ENCODE measurements around the gene XXYLT1.

Gene XXYLT1

DNA sequence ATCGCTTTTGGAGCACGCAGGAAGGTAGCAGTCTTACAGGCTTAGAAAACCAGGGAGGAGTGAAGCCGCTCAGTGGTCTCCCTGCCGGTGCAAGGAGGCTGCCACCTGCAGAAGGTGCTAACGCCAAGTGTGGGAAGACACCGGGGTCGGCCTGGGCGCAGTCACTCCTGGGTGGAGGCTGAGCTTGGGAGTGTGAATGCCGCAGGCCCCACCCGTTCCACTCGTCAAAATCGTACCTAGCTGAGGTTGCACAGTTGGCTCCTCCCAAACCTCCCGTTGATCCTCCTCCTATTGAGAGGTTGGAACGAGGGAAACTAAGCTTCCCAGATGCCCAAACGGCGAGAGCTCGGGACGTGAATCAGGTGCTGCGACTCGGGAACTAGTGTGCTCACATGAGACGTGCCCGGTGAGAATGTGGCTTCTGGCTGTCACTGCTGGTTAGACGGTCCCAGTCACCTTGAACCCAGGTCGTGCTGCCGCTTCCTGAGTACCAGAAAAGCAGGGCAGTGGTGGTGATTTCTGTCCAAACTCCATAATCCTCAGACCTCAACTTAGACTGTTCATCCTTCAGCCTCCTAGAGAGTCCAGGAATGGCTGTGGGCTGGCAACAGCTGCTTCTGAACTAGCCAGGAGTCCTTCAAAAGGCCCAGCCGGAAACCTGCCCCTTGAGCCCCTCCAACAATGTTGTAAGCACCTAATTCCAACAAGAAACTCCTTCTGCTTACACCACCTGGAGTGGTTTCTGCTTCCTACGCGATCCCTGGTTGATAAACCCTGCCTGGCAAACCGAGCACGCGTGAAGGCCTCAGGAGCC is 156.0 kb downstream of the XXYLT1 start:
- no peaks in the 10 kb centered on the region for H3K36me3 ChIP-seq (ENCODE audit: control insufficient read depth, low read length)
- no peaks in the 10 kb centered on the region for H4K20me1 ChIP-seq (ENCODE audit: control insufficient read depth, insufficient read depth, low read depth, low read length)
- no peaks in the 10 kb centered on the region; the same call in 1 of the 2 replicates for H3F3A ChIP-seq (ENCODE audit: control insufficient read depth, insufficient read depth)
- no peak overlapping the region for H3K27ac ChIP-seq (ENCODE audit: low read depth, low read length)
- no peaks in the 10 kb centered on the region for H3K9me3 ChIP-seq (ENCODE audit: control insufficient read depth, insufficient read depth, low read length)
- H3K9me2 ChIP-seq (replicated peaks; ENCODE audit: control insufficient read depth, low read length), result no peaks in the 10 kb centered on the region
- no peak for TF ChIP-seq EZH2phosphoT487 (IDR thresholded peaks at IDR 0.05; ENCODE audit: borderline replicate concordance, low read length)
- TF ChIP-seq, protein P1, sequence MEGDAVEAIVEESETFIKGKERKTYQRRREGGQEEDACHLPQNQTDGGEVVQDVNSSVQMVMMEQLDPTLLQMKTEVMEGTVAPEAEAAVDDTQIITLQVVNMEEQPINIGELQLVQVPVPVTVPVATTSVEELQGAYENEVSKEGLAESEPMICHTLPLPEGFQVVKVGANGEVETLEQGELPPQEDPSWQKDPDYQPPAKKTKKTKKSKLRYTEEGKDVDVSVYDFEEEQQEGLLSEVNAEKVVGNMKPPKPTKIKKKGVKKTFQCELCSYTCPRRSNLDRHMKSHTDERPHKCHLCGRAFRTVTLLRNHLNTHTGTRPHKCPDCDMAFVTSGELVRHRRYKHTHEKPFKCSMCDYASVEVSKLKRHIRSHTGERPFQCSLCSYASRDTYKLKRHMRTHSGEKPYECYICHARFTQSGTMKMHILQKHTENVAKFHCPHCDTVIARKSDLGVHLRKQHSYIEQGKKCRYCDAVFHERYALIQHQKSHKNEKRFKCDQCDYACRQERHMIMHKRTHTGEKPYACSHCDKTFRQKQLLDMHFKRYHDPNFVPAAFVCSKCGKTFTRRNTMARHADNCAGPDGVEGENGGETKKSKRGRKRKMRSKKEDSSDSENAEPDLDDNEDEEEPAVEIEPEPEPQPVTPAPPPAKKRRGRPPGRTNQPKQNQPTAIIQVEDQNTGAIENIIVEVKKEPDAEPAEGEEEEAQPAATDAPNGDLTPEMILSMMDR (IDR thresholded peaks at IDR 0.05; ENCODE audit: low read depth, low read length, poor library complexity, severe bottlenecking), result no peak
- no peaks in the 10 kb centered on the region for H3K27me3 ChIP-seq (ENCODE audit: control insufficient read depth, low read length)
- no peaks in the 10 kb centered on the region for H3K79me2 ChIP-seq (ENCODE audit: control insufficient read depth, low read length)
- H3K4me3 ChIP-seq (ENCODE audit: low read length), result no peak overlapping the region
- H3K4me2 ChIP-seq (ENCODE audit: low read length), result no peak overlapping the region
- peaks cover 4% of the 10 kb centered on the region for H3K4me1 ChIP-seq (ENCODE audit: control insufficient read depth, low read length)

DNA sequence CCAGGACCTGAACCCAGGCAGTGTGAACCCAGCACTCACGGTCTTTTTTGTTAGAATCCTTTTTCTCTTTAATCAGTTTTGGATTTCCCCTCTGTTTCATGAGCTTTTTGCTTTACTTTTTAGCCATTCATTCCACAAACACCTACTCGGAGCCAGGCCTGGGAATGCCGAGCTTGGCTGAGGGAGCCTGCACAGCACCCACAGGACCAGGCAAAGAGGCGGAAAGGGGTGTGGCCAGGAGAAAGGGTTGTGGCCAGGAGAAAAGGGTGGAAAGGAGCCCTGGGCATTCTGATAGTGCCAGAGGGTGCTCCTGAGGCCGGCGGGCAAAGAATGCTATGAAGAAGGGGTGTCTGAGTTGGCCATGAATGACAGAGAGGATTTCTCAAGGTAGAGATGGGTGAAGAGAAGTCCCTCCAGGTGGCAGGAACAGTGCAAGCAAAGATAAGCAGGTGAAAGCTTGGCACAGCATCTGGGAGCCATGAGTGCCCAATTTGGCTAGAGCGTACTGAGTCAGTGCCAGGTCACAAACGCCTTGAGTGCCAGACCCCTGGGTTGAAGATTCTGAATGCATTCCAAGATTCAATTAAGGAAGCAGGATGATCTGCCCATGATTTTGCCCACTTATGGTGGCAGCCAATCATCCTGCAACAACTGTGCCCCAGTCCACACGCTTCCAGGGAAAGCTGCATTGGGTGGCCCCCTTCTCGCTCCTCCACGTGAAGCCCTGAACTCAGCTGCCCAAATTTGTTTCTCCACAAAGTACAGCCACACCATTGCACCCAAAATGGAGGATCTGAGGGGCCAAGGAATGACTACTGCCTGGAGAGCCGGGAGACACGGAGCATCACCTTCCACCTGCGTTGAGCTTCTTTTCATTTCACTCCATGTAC is 157.2 kb downstream of the XXYLT1 start:
- no peak overlapping the region for H3K27ac ChIP-seq (ENCODE audit: low read depth, low read length)
- no peaks in the 10 kb centered on the region for H3K36me3 ChIP-seq (ENCODE audit: control insufficient read depth, low read length)
- no peaks in the 10 kb centered on the region for H3K9me3 ChIP-seq (ENCODE audit: control insufficient read depth, insufficient read depth, low read length)
- no peak overlapping the region for H3K4me3 ChIP-seq (ENCODE audit: low read length)
- TF ChIP-seq, protein P1 (IDR thresholded peaks at IDR 0.05; ENCODE audit: low read depth, low read length, poor library complexity, severe bottlenecking), result no peak
- no peak for TF ChIP-seq EZH2phosphoT487 (IDR thresholded peaks at IDR 0.05; ENCODE audit: borderline replicate concordance, low read length)
- H3K79me2 ChIP-seq (ENCODE audit: control insufficient read depth, low read length), result no peaks in the 10 kb centered on the region
- no peak overlapping the region for H3K4me2 ChIP-seq (ENCODE audit: low read length)
- H3K4me1 ChIP-seq (ENCODE audit: control insufficient read depth, low read length), result peaks cover 4% of the 10 kb centered on the region
- H3K9me2 ChIP-seq (replicated peaks; ENCODE audit: control insufficient read depth, low read length), result no peaks in the 10 kb centered on the region
- H4K20me1 ChIP-seq (ENCODE audit: control insufficient read depth, insufficient read depth, low read depth, low read length), result no peaks in the 10 kb centered on the region
- no peaks in the 10 kb centered on the region for H3K27me3 ChIP-seq (ENCODE audit: control insufficient read depth, low read length)
- H3F3A ChIP-seq (ENCODE audit: control insufficient read depth, insufficient read depth), result no peaks in the 10 kb centered on the region; the same call in none of the 2 replicates

DNA sequence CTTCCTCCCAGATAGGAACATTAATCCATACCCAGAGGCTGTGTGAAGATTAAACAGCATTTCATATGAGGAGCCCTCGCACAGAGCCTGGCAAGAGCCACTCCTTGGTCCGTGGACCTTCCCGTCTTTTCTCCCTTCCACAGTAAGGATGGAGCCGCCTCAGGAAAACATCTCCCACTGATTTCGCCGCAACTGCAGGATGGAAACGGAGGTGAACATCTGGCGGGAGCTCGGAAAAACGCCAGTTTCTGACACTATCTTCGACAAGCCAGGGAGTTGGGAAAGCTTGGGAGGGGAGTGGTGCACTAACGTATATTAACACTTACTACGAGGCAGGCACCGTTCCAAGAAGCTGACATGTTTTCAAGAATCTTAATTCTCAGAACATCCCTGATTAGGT is 157.9 kb downstream of the XXYLT1 start:
- H3K27ac ChIP-seq (ENCODE audit: low read depth, low read length), result no peak overlapping the region
- peaks cover 2% of the 10 kb centered on the region for H3K4me1 ChIP-seq (ENCODE audit: control insufficient read depth, low read length)
- no peaks in the 10 kb centered on the region for H3K9me3 ChIP-seq (ENCODE audit: control insufficient read depth, insufficient read depth, low read length)
- H3F3A ChIP-seq (ENCODE audit: control insufficient read depth, insufficient read depth), result peaks cover 4% of the 10 kb centered on the region
- no peak overlapping the region for H3K4me3 ChIP-seq (ENCODE audit: low read length)
- no peaks in the 10 kb centered on the region for H3K9me2 ChIP-seq (replicated peaks; ENCODE audit: control insufficient read depth, low read length)
- no peaks in the 10 kb centered on the region for H3K36me3 ChIP-seq (ENCODE audit: control insufficient read depth, low read length)
- no peak overlapping the region for H3K4me2 ChIP-seq (ENCODE audit: low read length)
- TF ChIP-seq EZH2phosphoT487 (IDR thresholded peaks at IDR 0.05; ENCODE audit: borderline replicate concordance, low read length), result no peak
- TF ChIP-seq, protein P1 (IDR thresholded peaks at IDR 0.05; ENCODE audit: low read depth, low read length, poor library complexity, severe bottlenecking), result no peak
- H3K79me2 ChIP-seq (ENCODE audit: control insufficient read depth, low read length), result no peaks in the 10 kb centered on the region
- no peaks in the 10 kb centered on the region for H3K27me3 ChIP-seq (ENCODE audit: control insufficient read depth, low read length)
- H4K20me1 ChIP-seq (ENCODE audit: control insufficient read depth, insufficient read depth, low read depth, low read length), result 0 out of 2 replicates have a peak, but pooled peaks cover 3% of the 10 kb centered on the region

Data from DOHH2 (cell line).